Mucosa of rectum (tissue), 2 donors: Measurements from ENCODE around the gene CNTNAP4.

Source experiments
- H3K27ac ChIP-seq, 2 donors: one replicate each; pipeline ENCODE4 v1.7.0; 2013; ENCODE audit warnings: inconsistent platforms in 2 of 2, low read depth in 2 of 2, low read length in 2 of 2
- H3K27me3 ChIP-seq, 2 donors: one replicate each; pipeline ENCODE4 v1.7.0; 2013; ENCODE audit warnings: low read length in 2 of 2; ENCODE audit not compliant: control insufficient read depth in 2 of 2, insufficient read depth in 2 of 2
- H3K36me3 ChIP-seq, 2 donors: one replicate each; pipeline ENCODE4 v1.7.0; 2013; ENCODE audit warnings: low read length in 2 of 2; ENCODE audit not compliant: control insufficient read depth in 2 of 2, insufficient read depth in 2 of 2
- H3K4me1 ChIP-seq, 2 donors: one replicate each; pipeline ENCODE4 v1.7.0; 2013; ENCODE audit warnings: low read length in 2 of 2, mild to moderate bottlenecking in 1 of 2; ENCODE audit not compliant: control insufficient read depth in 2 of 2, insufficient read depth in 2 of 2
- H3K4me3 ChIP-seq, 2 donors: one replicate each; pipeline ENCODE4 v1.7.0; 2013; ENCODE audit warnings: low read length in 2 of 2
- H3K9ac ChIP-seq, 2 donors: one replicate each; pipeline ENCODE4 v1.7.0; 2013; ENCODE audit warnings: low read length in 2 of 2, low read depth in 1 of 2, mild to moderate bottlenecking in 1 of 2
- H3K9me3 ChIP-seq, 2 donors: one replicate each; pipeline ENCODE4 v1.7.0; 2013; ENCODE audit warnings: low read length in 2 of 2; ENCODE audit not compliant: control insufficient read depth in 2 of 2
- donor health status: healthy.
- donor health status: Normal muscosa, but diverticular disease.

CNTNAP4 gene

GRCh38 chr16:76268824-76269223 lies 8.4 kb upstream of the CNTNAP4 start:
- Histone ChIP-seq H3K4me1 (no peaks in the 10 kb centered on the region), H3K36me3 (no peaks in the 10 kb centered on the region), H3K9ac (no peak overlapping the region), H3K4me3 (no peak overlapping the region), H3K9me3 (no peaks in the 10 kb centered on the region), H3K27me3 (no peaks in the 10 kb centered on the region), H3K27ac (no peak overlapping the region)

GRCh38 chr16:76277460-76278030 lies 344 bp downstream of the CNTNAP4 start:
- Histone ChIP-seq H3K9me3 (no peaks in the 10 kb centered on the region), H3K9ac (no peak overlapping the region), H3K4me3 (no peak overlapping the region), H3K27me3 (no peaks in the 10 kb centered on the region), H3K27ac (no peak overlapping the region), H3K36me3 (no peaks in the 10 kb centered on the region), H3K4me1 (no peaks in the 10 kb centered on the region)

GRCh38 chr16:76278086-76278485 lies 885 bp downstream of the CNTNAP4 start:
- no peaks in the 10 kb centered on the region for H3K4me1 ChIP-seq
- no peak overlapping the region for H3K4me3 ChIP-seq
- no peak overlapping the region for H3K27ac ChIP-seq
- H3K36me3 ChIP-seq = no peaks in the 10 kb centered on the region
- H3K9ac ChIP-seq = no peak overlapping the region
- no peaks in the 10 kb centered on the region for H3K27me3 ChIP-seq
- no peaks in the 10 kb centered on the region for H3K9me3 ChIP-seq

GRCh38 chr16:76278980-76279379 lies 1.8 kb downstream of the CNTNAP4 start:
- H3K27ac ChIP-seq = no peak overlapping the region

GRCh38 chr16:76280421-76281215 lies 3.4 kb downstream of the CNTNAP4 start:
- Histone ChIP-seq H3K9me3 (no peaks in the 10 kb centered on the region), H3K9ac (no peak overlapping the region), H3K4me1 (no peaks in the 10 kb centered on the region), H3K27me3 (no peaks in the 10 kb centered on the region), H3K36me3 (no peaks in the 10 kb centered on the region), H3K4me3 (no peak overlapping the region), H3K27ac (no peak overlapping the region)

More at GRCh38 chr16:76278980-76279379, 1.8 kb downstream of the CNTNAP4 start:
- Histone ChIP-seq H3K36me3 (no peaks in the 10 kb centered on the region), H3K27me3 (no peaks in the 10 kb centered on the region), H3K9me3 (no peaks in the 10 kb centered on the region), H3K9ac (no peak overlapping the region), H3K4me3 (no peak overlapping the region), H3K4me1 (no peaks in the 10 kb centered on the region)

- Histone ChIP-seq H3K9me3 (no peaks in the 10 kb centered on the region), H3K27me3 (no peaks in the 10 kb centered on the region), H3K4me1 (no peaks in the 10 kb centered on the region), H3K36me3 (no peaks in the 10 kb centered on the region), H3K4me3 (no peak overlapping the region), H3K9ac (no peak overlapping the region), H3K27ac (no peak overlapping the region)
Measured at GRCh38 chr16:76287466-76287865, 10.3 kb downstream of the CNTNAP4 start.

GRCh38 chr16:76292218-76292617 lies 15.0 kb downstream of the CNTNAP4 start:
- H3K9ac ChIP-seq = no peak overlapping the region

GRCh38 chr16:76293980-76294379 lies 16.8 kb downstream of the CNTNAP4 start:
- Histone ChIP-seq H3K4me1 (no peaks in the 10 kb centered on the region), H3K27me3 (no peaks in the 10 kb centered on the region), H3K4me3 (no peak overlapping the region), H3K9ac (no peak overlapping the region), H3K27ac (no peak overlapping the region), H3K36me3 (no peaks in the 10 kb centered on the region), H3K9me3 (no peaks in the 10 kb centered on the region)

More at GRCh38 chr16:76292218-76292617, 15.0 kb downstream of the CNTNAP4 start:
- no peaks in the 10 kb centered on the region for H3K27me3 ChIP-seq
- no peaks in the 10 kb centered on the region for H3K4me1 ChIP-seq
- H3K4me3 ChIP-seq = no peak overlapping the region
- no peaks in the 10 kb centered on the region for H3K9me3 ChIP-seq
- no peaks in the 10 kb centered on the region for H3K36me3 ChIP-seq
- H3K27ac ChIP-seq = no peak overlapping the region

- no peaks in the 10 kb centered on the region for H3K36me3 ChIP-seq
- H3K27ac ChIP-seq = no peak overlapping the region
- no peak overlapping the region for H3K9ac ChIP-seq
- H3K27me3 ChIP-seq = no peaks in the 10 kb centered on the region
- no peaks in the 10 kb centered on the region for H3K4me1 ChIP-seq
- H3K9me3 ChIP-seq = no peaks in the 10 kb centered on the region
- no peak overlapping the region for H3K4me3 ChIP-seq
Measured at GRCh38 chr16:76294396-76295214, 17.4 kb downstream of the CNTNAP4 start.

GRCh38 chr16:76297941-76298340 lies 20.7 kb downstream of the CNTNAP4 start:
- Histone ChIP-seq H3K4me1 (no peaks in the 10 kb centered on the region), H3K4me3 (no peak overlapping the region), H3K27ac (no peak overlapping the region), H3K36me3 (no peaks in the 10 kb centered on the region), H3K9me3 (no peaks in the 10 kb centered on the region), H3K9ac (no peak overlapping the region), H3K27me3 (no peaks in the 10 kb centered on the region)
